AG09319 (cell line): ENCODE results near the gene HBG1.

ENCODE experiments used
- DNase-seq: peaks from one replicate; pipeline ENCODE4 v3.0.0-alpha.2; 2010; ENCODE audit warnings: low read depth; ENCODE audit errors: extremely low read depth
- CTCF ChIP-seq: IDR thresholded peaks from 2 replicates; pipeline ENCODE4 v1.5.1; 2011; ENCODE audit warnings: low read depth, mild to moderate bottlenecking, inconsistent platforms, low read length, moderate library complexity

Gene HBG1

DNA sequence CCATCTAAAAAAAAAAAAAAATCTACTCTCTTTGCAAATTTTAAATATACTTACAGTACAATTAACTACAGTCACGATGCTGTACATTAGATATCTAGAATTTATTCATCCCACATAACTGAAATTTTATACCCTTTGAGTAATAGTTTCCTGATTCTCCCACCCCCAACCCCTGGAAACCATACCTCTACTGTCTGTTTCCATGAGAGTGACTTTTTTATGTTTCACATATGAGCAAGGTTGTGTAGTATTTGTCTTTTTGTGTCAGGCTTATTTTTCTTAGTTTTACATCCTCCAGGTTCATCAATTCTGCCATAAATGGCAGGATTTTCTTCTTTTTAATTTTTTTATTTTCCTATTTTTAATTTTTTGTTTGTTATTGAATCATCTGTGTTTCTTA is 26.0 kb downstream of the HBG1 start:
- DNase-seq = no peak
- TF ChIP-seq CTCF = no peak

GRCh38 chr11:5223146-5223545 is 26.5 kb downstream of the HBG1 start:
- no peak for TF ChIP-seq CTCF
- DNase-seq = no peak

DNA sequence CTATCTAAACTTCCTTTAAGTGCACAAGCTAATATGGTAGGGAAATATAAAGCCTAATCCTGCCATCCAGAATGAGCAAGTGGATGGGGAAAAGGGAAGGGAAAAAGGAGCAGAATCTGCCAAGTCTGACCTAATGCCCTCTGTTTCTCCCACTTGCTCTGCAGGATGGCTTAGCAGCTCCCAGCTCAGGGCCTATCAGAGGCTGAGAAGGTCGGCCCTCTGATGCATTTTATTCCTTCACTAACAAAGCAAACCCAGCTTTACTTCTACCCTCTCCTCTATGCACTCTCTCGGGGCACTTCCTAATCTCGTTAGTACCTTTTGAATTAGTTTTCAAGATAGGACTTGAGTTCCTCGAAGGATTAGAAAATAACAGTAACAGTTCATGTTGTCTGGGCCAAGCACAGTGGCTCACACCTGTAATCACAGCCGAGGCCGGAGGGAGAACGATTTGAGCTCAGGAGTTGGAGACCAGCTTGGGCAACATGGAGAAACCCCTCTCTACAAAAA is 39.2 kb downstream of the HBG1 start:
- no peak for TF ChIP-seq CTCF

DNA sequence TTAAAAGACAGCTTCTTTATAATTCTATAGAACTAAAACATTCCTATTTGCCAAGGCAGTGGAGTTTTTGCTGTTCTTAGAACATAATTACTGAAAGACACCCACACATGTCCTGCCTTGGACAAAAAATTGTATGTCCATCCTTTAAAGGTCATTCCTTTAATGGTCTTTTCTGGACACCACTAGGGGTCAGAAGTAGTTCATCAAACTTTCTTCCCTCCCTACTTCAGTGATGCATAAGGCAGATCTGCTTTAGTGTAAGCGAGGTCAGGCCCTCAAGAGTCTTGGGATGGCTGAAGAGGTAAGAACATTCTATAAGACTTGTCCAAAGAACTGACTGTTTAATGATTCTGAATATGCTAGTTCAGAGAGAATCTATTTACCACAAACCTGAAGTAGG is 44.9 kb downstream of the HBG1 start:
- TF ChIP-seq CTCF = peak; percentile 61
- peak; percentile 49 for DNase-seq

More for the DNA sequence above, 39.2 kb downstream of the HBG1 start:
- no peak for DNase-seq

DNA sequence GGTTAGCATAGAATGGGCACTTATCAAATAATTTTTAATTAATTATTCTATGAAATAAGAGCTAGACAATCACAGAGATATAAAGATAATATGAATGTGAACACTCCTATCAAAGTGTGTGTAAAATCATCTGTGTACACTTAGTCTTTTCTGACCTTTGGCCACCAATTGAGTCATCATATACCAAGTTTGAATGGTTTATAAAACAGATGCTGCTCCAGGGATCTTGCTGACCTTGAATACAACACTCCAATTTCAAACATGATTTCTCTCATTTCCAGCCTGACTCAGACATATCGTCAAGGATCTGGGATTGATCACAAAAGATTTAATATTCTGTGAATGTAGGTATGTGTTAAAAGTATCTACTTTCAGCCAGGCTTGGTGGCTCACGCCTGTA is 46.3 kb downstream of the HBG1 start:
- no peak for TF ChIP-seq CTCF
- DNase-seq = peak; percentile 20

GRCh38 chr11:5200582-5200981 is 49.1 kb downstream of the HBG1 start, which contains the start of gene OR51V1:
Gene OR51V1, minus strand, starts transcription at chr11:5200682. Its CDS starts 0 bp downstream, at chr11:5200682.
- DNase-seq = no peak
- no peak for TF ChIP-seq CTCF

DNA sequence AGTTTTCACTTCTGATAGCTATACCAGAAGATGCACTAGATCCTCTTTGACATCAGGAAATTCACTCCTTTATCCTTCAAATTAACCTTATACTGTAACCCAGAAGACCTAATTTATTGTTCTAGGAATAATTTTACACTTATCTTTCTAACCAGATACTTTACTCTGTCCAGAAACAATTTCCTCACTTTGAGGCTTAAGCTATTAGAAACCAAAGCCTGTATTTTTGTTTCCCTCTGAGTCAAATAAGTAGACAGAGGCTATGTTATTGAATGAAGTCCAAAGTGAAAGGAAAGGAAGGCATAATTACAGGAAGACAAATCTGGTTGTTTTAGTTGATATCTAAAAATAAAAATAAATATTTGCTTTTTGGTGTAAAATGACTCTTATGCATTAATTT is 51.4 kb downstream of the HBG1 start:
- TF ChIP-seq CTCF = no peak
- no peak for DNase-seq
